ENCODE data around the gene ANAPC16. TPM values are rescaled to one million over a fixed set of nuclear protein-coding genes. Genes with fewer than 3 reads are reported as not detected.
"Not testable (repeated sequence)": the region's sequence is repeated elsewhere in the genome, so short reads cannot be mapped to it uniquely, and the experiment has no call there.

ANAPC16 gene
- total RNA-seq, 1 donor from 2014 or later = 80.9 TPM

- DNase-seq (ENCODE audit: low spot score) = no peak
Measured at GRCh38 chr10:72277340-72277995, 61.7 kb downstream of the ANAPC16 start.

- DNase-seq (ENCODE audit: low spot score) = no peak
Measured at GRCh38 chr10:72277996-72278667, 62.3 kb downstream of the ANAPC16 start.

- DNase-seq (ENCODE audit: low spot score) = no peak
Measured at GRCh38 chr10:72278668-72279393, 63.0 kb downstream of the ANAPC16 start.

- not testable (repeated sequence) for DNase-seq (ENCODE audit: low spot score)
Measured at GRCh38 chr10:72279587-72279986, 63.8 kb downstream of the ANAPC16 start.

GRCh38 chr10:72283131-72283530 lies 67.3 kb downstream of the ANAPC16 start:
- DNase-seq (ENCODE audit: low spot score) = no peak

Other genes starting within 250 kb of the ANAPC16 start
- gene SPOCK2, start 127.5 kb upstream of the ANAPC16 start, total RNA-seq = 5.8 TPM
- gene ASCC1, start 264 bp downstream of the ANAPC16 start, total RNA-seq = 29.2 TPM
- gene DDIT4, start 57.9 kb downstream of the ANAPC16 start, total RNA-seq = 236 TPM
- 37.7 TPM for gene DNAJB12, start 138.9 kb downstream of the ANAPC16 start, total RNA-seq

Measured in mesenteric fat pad (tissue), 1 donor.